SK-N-SH treated with all-trans-retinoic acid at 6 μM for 48 hours (cell line): ENCODE measurements around the gene PRKCZ.

Source experiments
- ARNTL ChIP-seq: fragments of 450-650 bp; formaldehyde crosslinking; IDR thresholded peaks from 2 replicates; pipeline ENCODE4 v1.5.0; 2020; ENCODE audit warnings: low read depth, mild to moderate bottlenecking, moderate library complexity, borderline replicate concordance
- CREB5 ChIP-seq: fragments of 250-450 bp; sonication (Bioruptor Pico); IDR thresholded peaks from 2 replicates; pipeline ENCODE4 v1.5.1; 2020; ENCODE audit warnings: low read depth, mild to moderate bottlenecking, moderate library complexity
- CSDC2 ChIP-seq: fragments of 250-450 bp; sonication (Bioruptor Pico); IDR thresholded peaks from 2 replicates; pipeline ENCODE4 v1.5.0; 2020; ENCODE audit warnings: mild to moderate bottlenecking, moderate library complexity
- GLIS3 ChIP-seq: fragments of 250-450 bp; sonication (Bioruptor Pico); IDR thresholded peaks from 2 replicates; pipeline ENCODE4 v1.5.0; 2020; ENCODE audit warnings: mild to moderate bottlenecking, moderate library complexity
- ISL1 ChIP-seq: fragments of 250-450 bp; sonication (Bioruptor Pico); IDR thresholded peaks from 2 replicates; pipeline ENCODE4 v2.1.2; 2022; ENCODE audit warnings: mild to moderate bottlenecking, moderate library complexity
- PATZ1 ChIP-seq: fragments of 250-450 bp; sonication (Bioruptor Pico); IDR thresholded peaks from 2 replicates; pipeline ENCODE4 v1.8.0; 2020; ENCODE audit warnings: mild to moderate bottlenecking, moderate library complexity, borderline replicate concordance
- RARB ChIP-seq: fragments of 250-450 bp; sonication (Bioruptor Pico); IDR thresholded peaks from 2 replicates; pipeline ENCODE4 v1.8.0; 2021; ENCODE audit warnings: mild to moderate bottlenecking, moderate library complexity
- TCF4 ChIP-seq: fragments of 250-450 bp; sonication (Bioruptor Pico); IDR thresholded peaks from 2 replicates; pipeline ENCODE4 v1.8.0; 2021; ENCODE audit warnings: mild to moderate bottlenecking, moderate library complexity, borderline replicate concordance
- TSHZ2 ChIP-seq: fragments of 250-450 bp; sonication (Bioruptor Pico); IDR thresholded peaks from 2 replicates; pipeline ENCODE4 v1.5.0; 2020; ENCODE audit warnings: mild to moderate bottlenecking, moderate library complexity
- ZFP3 ChIP-seq: fragments of 250-450 bp; sonication (Bioruptor Pico); IDR thresholded peaks from 2 replicates; pipeline ENCODE4 v1.5.0; 2020; ENCODE audit warnings: mild to moderate bottlenecking, moderate library complexity
- ZFP30 ChIP-seq: fragments of 450-650 bp; formaldehyde crosslinking; IDR thresholded peaks from 2 replicates; pipeline ENCODE4 v1.5.0; 2022; ENCODE audit warnings: mild to moderate bottlenecking, moderate library complexity
- ZNF8 ChIP-seq: fragments of 450-650 bp; formaldehyde crosslinking; IDR thresholded peaks from 2 replicates; pipeline ENCODE4 v1.5.0; 2020; ENCODE audit warnings: mild to moderate bottlenecking, moderate library complexity
- TF ChIP-seq, protein P1 (sequence below): fragments of 250-450 bp; sonication (Bioruptor Pico); IDR thresholded peaks from 2 replicates; pipeline ENCODE4 v1.5.1; 2021; ENCODE audit warnings: mild to moderate bottlenecking, moderate library complexity

DNA sequence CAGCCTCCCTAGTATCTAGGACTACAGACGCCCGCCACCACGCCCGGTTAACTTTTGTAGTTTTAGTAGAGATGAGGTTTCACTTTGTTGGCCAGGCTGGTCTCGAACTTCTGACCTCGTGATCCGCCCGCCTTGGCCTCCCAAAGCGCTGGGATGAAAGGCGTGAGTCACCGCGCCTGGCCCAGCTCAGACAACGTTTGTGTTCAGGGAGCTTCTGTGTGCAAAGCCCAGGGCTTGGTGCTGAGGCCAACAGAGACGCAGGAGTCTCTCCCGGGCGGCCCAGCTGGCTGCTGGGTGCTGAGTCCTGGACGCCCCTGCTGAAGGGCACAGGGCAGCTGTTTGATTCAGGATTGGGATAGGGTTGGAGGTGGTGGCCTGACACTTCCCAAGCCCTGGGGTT, 3.0 kb downstream of the PRKCZ start:
- no peak for TF ChIP-seq PATZ1
- TF ChIP-seq TCF4 (CRISPR knock-in tag): no peak
- TF ChIP-seq CREB5 (CRISPR knock-in tag): no peak
- no peak for TF ChIP-seq ZNF8 (CRISPR knock-in tag)
- no peak for TF ChIP-seq ARNTL
- TF ChIP-seq RARB (CRISPR knock-in tag): no peak
- no peak for TF ChIP-seq ZFP3 (CRISPR knock-in tag)
- TF ChIP-seq ZFP30: no peak
- no peak for TF ChIP-seq GLIS3 (CRISPR knock-in tag)
- no peak for TF ChIP-seq ISL1 (CRISPR knock-in tag)
- TF ChIP-seq, protein P1, sequence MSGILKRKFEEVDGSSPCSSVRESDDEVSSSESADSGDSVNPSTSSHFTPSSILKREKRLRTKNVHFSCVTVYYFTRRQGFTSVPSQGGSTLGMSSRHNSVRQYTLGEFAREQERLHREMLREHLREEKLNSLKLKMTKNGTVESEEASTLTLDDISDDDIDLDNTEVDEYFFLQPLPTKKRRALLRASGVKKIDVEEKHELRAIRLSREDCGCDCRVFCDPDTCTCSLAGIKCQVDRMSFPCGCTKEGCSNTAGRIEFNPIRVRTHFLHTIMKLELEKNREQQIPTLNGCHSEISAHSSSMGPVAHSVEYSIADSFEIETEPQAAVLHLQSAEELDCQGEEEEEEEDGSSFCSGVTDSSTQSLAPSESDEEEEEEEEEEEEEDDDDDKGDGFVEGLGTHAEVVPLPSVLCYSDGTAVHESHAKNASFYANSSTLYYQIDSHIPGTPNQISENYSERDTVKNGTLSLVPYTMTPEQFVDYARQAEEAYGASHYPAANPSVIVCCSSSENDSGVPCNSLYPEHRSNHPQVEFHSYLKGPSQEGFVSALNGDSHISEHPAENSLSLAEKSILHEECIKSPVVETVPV (CRISPR knock-in tag): no peak
- TF ChIP-seq TSHZ2 (CRISPR knock-in tag): no peak
- TF ChIP-seq CSDC2 (CRISPR knock-in tag): no peak
